SH-SY5Y (cell line): ENCODE data around the gene GCNT3.

Experiments used
- GATA2 ChIP-seq: IDR thresholded peaks from 2 replicates; pipeline ENCODE4 v1.6.1; 2011; ENCODE audit warnings: mild to moderate bottlenecking, low read depth, low read length
- GATA3 ChIP-seq: IDR thresholded peaks from 2 replicates; pipeline ENCODE4 v1.6.1; 2011; ENCODE audit warnings: low read depth, mild to moderate bottlenecking, low read length, moderate library complexity

Gene GCNT3

DNA sequence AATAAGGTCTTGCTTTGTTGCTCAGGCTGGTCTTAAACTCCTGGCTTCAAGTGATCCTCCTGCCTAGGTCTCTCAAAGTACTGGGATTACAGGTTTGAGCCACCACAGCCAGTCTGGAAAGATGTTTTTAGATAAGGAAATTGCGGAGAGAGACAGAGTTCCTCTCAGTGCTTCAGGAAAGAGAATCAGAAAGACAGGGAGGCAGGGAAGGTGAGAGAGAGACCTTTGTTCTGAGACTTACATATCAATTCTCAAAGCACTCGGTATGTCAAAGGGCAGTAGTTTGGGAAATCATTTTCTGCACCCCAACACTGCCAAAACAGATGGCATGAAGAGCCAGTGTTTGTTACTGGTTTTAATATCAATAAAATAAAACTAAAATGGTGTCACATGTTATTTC is 13.1 kb upstream of the GCNT3 start:
- no peak for TF ChIP-seq GATA2
- no peak for TF ChIP-seq GATA3

DNA sequence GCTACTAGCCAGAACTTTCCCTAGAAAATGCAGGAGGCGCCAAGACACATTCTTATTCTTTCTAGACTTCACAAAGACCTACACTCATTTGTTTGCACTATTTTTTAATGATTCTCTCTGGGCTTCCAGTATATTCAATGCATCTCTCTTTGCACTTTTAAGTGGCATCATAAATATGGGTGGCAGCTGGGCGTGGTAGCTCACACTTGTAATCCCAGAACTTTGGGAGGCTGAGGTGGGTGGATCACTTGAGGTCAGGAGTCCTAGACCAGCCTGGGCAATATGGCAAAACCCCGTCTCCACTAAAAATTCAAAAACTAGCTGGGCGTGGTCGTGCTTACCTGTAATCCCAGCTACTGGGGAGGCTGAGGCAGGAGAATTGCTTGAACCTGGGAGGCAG is 5.6 kb upstream of the GCNT3 start:
- TF ChIP-seq GATA2 = no peak
- no peak for TF ChIP-seq GATA3

DNA sequence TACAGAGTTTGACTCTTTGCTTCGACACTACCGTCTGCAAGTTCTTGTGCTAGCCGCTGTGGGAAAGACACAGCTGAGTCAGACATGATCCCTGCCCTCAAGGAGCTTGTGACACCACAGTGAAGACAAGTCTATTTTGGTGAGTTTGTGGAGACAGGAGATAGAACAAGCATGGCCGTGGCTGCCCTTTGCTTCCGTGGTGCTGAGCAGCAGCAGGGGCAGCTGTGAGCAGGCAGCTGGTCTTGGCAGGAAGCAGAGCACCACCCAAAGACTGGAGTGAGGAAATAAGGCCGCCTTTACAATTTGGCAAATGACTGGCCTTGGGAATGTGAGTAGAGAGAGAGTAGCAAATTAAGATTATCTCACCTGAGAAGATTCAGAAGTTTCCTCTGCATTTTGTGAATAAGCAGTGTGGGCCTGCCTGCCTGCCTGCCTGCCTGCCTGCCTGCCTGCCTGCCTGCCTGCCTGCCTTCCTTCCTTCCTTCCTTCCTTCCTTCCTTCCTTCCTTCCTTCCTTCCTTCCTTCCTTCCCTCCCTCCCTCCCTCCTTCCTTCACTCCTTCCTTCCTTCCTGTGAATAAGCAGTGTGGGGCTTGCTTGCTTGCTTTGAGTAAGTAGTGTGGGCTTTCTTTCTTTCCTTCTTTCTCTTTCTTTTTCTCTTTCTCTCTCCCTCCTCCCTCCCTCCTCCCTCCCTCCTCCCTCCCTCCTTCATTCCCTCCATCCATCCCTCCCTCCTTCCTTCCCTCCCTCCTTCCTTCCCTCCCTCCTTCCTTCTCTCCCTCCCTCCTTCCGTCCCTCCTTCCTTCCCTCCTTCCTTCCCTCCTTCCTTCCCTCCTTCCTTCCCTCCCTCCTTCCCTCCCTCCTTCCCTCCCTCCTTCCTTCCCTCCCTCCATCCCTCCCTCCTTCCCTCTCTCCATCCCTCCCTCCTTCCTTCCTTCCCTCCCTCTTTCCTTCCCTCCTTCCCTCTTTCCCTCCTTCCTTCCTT is 1.6 kb upstream of the GCNT3 start:
- TF ChIP-seq GATA2 (no peak), GATA3 (no peak)

DNA sequence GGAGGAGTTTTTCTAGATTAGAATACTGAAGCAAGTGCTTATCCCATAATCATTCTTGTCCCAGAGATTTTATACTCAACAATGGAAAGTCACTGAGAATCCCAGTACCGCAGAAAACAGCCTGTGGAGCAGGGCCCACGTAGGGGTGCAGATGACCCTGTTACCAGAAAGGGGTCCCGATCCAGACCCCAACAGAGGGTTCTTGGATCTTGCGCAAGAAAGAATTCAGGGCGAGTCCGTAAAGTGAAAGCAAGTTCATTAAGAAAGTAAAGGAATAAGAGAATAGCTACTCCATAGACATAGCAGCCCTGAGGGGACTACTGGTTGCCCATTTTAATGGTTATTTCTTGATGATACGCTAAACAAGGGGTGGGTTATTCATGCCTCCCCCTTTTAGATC is 2.6 kb downstream of the GCNT3 start:
- no peak for TF ChIP-seq GATA3
- no peak for TF ChIP-seq GATA2

DNA sequence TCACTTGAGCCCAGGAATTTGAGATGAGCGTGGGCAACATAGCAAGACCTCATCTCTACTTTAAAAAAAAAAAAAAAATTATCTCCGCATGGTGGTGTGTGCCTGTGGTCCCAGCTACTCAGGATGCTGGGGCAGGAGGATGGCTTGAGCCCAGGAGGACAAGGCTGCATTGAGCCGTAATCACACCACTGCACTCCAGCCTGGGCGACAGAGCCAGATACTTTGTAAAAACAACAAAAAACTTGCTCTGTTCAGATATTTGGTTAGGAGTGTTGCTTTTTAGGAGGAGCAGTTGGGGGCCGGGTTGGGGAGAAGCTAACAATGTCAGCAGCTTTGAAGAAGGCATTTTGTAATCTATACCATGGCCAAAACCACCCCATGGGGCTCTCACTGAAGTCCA is 4.1 kb downstream of the GCNT3 start:
- TF ChIP-seq GATA2 = no peak
- no peak for TF ChIP-seq GATA3

DNA sequence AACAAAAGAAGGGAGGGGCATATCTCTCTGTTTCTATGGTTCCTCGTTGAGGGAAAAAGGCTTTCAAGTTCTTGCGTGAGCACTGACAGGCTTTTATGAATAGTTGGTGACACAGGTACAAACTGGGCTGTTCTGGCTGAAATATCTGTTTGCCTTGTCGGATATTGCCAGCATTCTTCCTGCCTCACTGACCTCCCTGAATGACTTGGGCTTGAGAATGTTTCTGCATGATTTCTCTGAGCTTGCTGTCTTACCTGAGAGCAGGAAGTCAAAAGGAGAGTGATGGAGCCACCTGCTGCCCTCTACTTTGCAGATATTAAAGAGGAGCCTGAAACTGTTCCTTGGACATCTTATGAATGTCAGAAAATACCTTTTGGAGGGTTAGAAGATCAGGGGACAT is 4.8 kb downstream of the GCNT3 start:
- no peak for TF ChIP-seq GATA2
- TF ChIP-seq GATA3 = no peak

DNA sequence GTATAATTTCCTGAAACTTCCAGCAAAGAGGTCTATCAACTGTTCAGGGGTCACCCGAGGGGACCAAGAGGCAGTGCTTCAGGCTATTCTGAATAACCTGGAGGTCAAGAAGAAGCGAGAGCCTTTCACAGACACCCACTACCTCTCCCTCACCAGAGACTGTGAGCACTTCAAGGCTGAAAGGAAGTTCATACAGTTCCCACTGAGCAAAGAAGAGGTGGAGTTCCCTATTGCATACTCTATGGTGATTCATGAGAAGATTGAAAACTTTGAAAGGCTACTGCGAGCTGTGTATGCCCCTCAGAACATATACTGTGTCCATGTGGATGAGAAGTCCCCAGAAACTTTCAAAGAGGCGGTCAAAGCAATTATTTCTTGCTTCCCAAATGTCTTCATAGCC is 6.8 kb downstream of the GCNT3 start:
- TF ChIP-seq GATA3 = no peak

GRCh38 chr15:59622289-59622688 is 10.7 kb downstream of the GCNT3 start:
- TF ChIP-seq GATA2 (no peak), GATA3 (no peak)

- TF ChIP-seq GATA3 = no peak
- no peak for TF ChIP-seq GATA2
These were observed 21.1 kb downstream of the GCNT3 start for GRCh38 chr15:59632714-59633113.

GRCh38 chr15:59636184-59636583 is 24.6 kb downstream of the GCNT3 start:
- TF ChIP-seq GATA2 (no peak), GATA3 (no peak)

- TF ChIP-seq GATA3 (no peak), GATA2 (no peak)
These were observed 30.8 kb downstream of the GCNT3 start for GRCh38 chr15:59642351-59642750.

DNA sequence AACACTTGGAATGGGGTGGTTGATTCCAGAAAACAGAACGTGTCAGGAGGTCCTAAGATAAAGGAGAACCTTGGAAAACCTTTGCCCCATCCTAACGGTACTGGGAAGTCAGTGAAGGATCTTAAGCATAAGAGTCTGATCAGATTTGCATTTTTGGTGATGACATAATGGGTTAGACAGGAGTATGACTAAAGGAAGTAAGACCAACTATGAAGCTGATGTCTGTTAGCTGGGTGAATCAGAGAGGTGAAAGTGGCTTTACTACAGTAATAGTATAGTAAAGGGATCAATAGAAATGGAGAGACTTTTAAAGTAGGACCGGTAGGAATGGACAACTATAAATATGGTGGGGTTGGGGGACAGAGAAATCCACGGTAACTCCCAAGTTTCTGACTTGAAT is 33.2 kb downstream of the GCNT3 start:
- TF ChIP-seq GATA3 = no peak
- TF ChIP-seq GATA2 = no peak

- TF ChIP-seq GATA2 = no peak
- TF ChIP-seq GATA3 = no peak
These were observed 34.7 kb downstream of the GCNT3 start for GRCh38 chr15:59646277-59646676.

- no peak for TF ChIP-seq GATA3
- no peak for TF ChIP-seq GATA2
These were observed 35.5 kb downstream of the GCNT3 start for GRCh38 chr15:59647085-59647484.

- TF ChIP-seq GATA2 = no peak
- TF ChIP-seq GATA3 = no peak
These were observed 38.0 kb downstream of the GCNT3 start for GRCh38 chr15:59649603-59650002.
